Kidney epithelial cell (primary cell): Measurements from ENCODE around the gene HEXIM2. TPM values are rescaled to one million over a fixed set of nuclear protein-coding genes. Genes with fewer than 3 reads are reported as not detected.
A peak's percentile ranks its signal among the peaks of the same experiment; 100 is the strongest.

ENCODE experiments used
- DNase-seq: peaks from one replicate; pipeline ENCODE4 v3.0.0-alpha.2; 2010; ENCODE audit warnings: low read depth
- H3K27me3 ChIP-seq: 2 replicates; pipeline ENCODE4 v1.6.0; 2011; ENCODE audit warnings: low read length; ENCODE audit not compliant: control insufficient read depth, insufficient read depth
- H3K36me3 ChIP-seq: 2 replicates; pipeline ENCODE4 v1.5.1; 2011; ENCODE audit warnings: low read length; ENCODE audit not compliant: control insufficient read depth, insufficient read depth
- H3K4me3 ChIP-seq: 2 replicates; pipeline ENCODE4 v1.5.1; 2011; ENCODE audit warnings: low read depth, mild to moderate bottlenecking, control low read depth, low read length
- total RNA-seq: library from RNA; depleted of rRNA; stranded (reverse); fragments of >200 nt; gene quantifications from 2 replicates; pipeline ENCODE4 v1.2.3, GENCODE V29; 2015
- TF ChIP-seq, protein P1 (sequence below): IDR thresholded peaks from 2 replicates; pipeline ENCODE4 v1.5.1; 2011; ENCODE audit warnings: mild to moderate bottlenecking, moderate library complexity, low read length, control low read depth, inconsistent platforms; ENCODE audit not compliant: insufficient read depth, poor library complexity, severe bottlenecking

Gene HEXIM2
- total RNA-seq, 1 donor from 2014 or later: 10.4 TPM

DNA sequence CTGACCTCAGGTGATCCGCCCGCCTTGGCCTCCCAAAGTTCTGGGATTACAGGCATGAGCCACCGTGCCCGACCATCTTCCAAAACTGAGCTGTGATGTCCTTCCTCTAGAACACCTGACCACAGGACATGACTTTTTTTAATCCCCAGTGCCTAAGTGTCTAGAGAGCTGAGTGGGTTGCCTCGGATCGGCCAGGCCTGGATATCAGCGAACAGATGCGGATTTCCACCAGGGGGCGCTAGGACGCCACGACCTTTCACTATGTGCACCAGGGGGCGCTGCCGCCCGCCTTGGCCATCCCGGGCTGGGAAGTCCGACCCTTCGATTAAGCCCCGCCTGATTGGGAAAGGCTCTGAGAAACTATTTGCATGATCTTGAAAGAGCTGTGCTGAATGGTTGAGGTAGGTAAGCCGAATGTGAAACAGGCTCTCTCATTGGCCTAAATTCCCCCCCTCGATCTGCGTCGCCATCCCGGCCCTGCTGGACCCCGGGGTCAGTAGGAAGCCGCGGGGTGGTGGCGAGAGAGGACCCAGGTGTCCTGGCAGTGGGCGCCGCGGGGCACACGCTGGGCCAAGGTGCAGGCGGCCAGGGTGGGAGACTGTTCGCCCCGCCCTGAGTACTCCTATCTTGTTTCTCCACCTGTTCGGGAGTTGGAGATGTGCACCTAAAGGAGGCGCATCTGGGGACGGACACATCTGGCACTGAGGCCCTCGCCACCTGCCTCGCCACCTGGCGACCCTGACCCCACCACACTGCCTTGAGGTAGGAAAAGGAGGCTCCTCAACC lies 26.3 kb upstream of the HEXIM2 start, which contains the start of gene ACBD4:
ACBD4 (plus strand) TSS at position 496 of the 786 bp plus-strand sequence. CDS start 458 bp downstream, outside the sequence.
- Histone ChIP-seq H3K27me3 (no peaks in the 10 kb centered on the region), H3K4me3 (peak within 1 kb of the TSS; percentile 54), H3K36me3 (no peaks in the 10 kb centered on the region)
- TF ChIP-seq, protein P1, sequence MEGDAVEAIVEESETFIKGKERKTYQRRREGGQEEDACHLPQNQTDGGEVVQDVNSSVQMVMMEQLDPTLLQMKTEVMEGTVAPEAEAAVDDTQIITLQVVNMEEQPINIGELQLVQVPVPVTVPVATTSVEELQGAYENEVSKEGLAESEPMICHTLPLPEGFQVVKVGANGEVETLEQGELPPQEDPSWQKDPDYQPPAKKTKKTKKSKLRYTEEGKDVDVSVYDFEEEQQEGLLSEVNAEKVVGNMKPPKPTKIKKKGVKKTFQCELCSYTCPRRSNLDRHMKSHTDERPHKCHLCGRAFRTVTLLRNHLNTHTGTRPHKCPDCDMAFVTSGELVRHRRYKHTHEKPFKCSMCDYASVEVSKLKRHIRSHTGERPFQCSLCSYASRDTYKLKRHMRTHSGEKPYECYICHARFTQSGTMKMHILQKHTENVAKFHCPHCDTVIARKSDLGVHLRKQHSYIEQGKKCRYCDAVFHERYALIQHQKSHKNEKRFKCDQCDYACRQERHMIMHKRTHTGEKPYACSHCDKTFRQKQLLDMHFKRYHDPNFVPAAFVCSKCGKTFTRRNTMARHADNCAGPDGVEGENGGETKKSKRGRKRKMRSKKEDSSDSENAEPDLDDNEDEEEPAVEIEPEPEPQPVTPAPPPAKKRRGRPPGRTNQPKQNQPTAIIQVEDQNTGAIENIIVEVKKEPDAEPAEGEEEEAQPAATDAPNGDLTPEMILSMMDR: peak; percentile 100
- DNase-seq: peak; percentile 90

DNA sequence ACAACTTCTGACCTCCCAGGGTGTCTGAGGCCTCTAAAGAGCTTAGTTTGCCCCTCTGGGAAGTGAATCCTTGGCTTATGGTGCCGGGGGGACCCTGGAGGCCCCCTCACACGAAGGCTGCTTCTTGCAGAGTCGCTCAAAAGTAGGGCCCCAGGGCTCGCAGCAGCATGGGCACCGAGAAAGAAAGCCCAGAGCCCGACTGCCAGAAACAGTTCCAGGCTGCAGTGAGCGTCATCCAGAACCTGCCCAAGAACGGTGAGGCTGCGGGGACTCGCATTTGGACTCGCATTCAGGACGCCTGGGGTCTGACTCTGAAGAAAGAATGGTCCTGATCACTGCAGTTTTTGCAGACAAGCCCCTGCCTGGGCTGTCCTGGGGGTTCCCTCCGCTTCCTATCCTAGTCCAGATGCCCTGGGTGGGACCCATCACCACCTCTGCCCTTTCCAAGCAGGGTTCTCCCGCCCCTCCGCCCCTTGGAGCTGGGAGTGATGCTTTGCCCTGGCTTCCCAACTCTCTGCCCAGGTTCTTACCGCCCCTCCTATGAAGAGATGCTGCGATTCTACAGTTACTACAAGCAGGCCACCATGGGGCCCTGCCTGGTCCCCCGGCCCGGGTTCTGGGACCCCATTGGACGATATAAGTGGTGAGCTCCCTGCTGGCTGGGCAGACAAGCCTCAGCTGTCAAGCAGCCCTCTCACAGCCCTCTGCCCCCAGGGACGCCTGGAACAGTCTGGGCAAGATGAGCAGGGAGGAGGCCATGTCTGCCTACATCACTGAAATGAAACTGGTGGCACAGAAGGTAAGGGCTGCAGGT lies 25.5 kb upstream of the HEXIM2 start:
- H3K36me3 ChIP-seq: no peaks in the 10 kb centered on the region
- H3K27me3 ChIP-seq: no peaks in the 10 kb centered on the region
- peak overlapping the region; percentile 54 for H3K4me3 ChIP-seq

DNA sequence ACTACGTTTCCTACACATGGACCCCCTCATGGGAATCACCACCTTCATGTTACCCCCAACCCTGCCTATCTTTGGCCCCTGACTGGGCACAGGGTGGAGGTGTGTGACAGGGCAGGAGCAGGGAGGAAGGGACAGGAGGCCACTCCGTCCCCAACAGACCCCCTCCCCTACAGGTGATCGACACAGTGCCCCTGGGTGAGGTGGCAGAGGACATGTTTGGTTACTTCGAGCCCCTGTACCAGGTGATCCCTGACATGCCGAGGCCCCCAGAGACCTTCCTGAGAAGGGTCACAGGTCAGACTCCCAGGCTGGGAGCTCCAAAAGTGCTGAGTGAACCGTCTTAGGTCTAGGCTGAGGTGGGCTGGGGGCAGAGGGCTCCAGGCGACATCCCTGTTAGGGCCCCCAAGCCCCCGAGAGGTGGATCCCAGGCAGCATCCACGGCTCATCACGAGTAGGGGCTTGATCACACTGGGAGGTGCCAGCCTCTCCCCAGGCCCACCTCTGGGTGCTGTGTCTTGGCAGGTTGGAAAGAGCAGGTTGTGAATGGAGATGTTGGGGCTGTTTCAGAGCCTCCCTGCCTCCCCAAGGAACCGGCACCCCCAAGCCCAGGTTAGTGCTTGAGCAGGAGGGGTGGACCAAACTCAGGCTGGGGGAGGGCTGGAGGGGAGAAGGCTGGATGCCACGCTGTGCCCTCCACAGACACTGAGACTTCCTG lies 24.7 kb upstream of the HEXIM2 start:
- no peaks in the 10 kb centered on the region for H3K36me3 ChIP-seq
- no peak for DNase-seq
- no peaks in the 10 kb centered on the region for H3K27me3 ChIP-seq
- TF ChIP-seq, protein P1: no peak
- no peak overlapping the region for H3K4me3 ChIP-seq

More for the DNA sequence above, 25.5 kb upstream of the HEXIM2 start:
- no peak for DNase-seq
- TF ChIP-seq, protein P1: no peak

DNA sequence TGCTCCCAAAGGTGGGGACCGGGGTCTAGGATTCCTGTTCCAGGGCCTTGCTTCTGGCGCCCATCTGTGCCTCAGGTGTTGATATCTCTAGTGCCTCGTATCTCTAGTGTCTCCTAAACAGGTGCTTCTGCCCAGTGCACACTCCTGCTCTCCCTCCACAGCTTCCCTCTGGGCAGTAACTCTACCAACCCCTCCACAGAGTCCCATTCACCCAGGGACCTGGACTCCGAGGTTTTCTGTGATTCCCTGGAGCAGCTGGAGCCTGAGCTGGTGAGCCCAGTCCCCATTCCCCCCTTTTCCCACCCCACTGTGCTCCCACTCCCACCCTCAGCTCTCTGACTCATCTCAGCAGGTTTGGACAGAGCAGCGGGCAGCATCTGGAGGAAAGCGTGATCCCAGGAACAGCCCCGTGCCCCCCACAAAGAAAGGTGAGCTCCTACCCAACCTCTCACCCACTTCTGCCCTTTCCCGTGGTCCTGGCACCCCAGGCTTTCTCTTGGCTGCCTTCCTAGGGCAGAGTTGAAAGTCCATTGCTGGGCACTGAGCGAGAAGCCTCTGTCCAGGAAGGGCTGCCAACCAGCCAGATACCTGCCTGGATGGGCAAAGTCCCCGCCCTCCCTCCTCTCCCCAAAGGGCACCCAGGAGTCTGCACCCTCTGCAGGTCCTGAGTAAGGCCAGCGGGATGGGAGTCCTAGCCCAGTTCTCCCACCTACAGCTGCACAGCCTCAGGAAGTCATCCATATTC lies 23.9 kb upstream of the HEXIM2 start:
- Histone ChIP-seq H3K4me3 (no peak overlapping the region), H3K27me3 (no peaks in the 10 kb centered on the region), H3K36me3 (no peaks in the 10 kb centered on the region)
- DNase-seq: no peak
- TF ChIP-seq, protein P1: no peak

DNA sequence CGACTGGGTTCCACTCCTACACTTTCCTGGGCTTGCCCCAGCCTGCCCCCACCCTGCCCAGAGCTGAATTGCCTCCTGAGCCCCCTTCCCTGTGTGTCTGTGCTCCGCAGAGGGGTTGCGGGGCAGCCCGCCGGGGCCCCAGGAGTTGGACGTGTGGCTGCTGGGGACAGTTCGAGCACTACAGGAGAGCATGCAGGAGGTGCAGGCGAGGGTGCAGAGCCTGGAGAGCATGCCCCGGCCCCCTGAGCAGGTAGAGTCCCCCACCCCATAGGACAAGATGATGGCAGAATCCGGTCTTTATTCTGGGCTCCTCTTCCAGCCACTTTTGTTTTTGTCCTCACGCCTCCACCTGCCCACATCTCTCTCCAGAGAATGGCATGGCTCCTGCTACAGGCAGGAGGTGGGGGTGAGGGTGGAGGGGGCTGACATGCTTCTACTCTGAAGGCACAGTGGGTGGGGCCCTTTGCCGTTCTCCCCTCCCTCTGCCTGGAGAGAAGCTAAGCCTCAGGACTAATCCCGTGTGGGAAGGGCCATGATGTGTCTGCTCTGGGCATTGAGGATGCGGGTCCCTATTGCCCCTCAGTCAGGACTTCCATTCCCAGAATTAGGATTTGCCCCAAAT lies 22.7 kb upstream of the HEXIM2 start:
- Histone ChIP-seq H3K36me3 (no peaks in the 10 kb centered on the region), H3K4me3 (no peak overlapping the region), H3K27me3 (no peaks in the 10 kb centered on the region)
- DNase-seq: no peak
- TF ChIP-seq, protein P1: no peak
